HepG2 (cell line): Measurements from ENCODE around the gene PPP4R2. TPM values are rescaled to one million over a fixed set of nuclear protein-coding genes. Genes with fewer than 3 reads are reported as not detected.
A peak's percentile ranks its signal among the peaks of the same experiment; 100 is the strongest.

Source experiments
- DNMT1 ChIP-seq: sonication (generic); formaldehyde crosslinking; IDR thresholded peaks from 2 replicates; pipeline ENCODE4 v1.5.1; 2020; ENCODE audit warnings: mild to moderate bottlenecking, missing genetic modification reagents
- ERF ChIP-seq: IDR thresholded peaks from 2 replicates; pipeline ENCODE4 v1.6.1; 2018; ENCODE audit warnings: missing biosample characterization, missing genetic modification reagents
- GMEB2 ChIP-seq: IDR thresholded peaks from 2 replicates; pipeline ENCODE4 v1.6.1; 2016; ENCODE audit warnings: missing biosample characterization, missing genetic modification reagents, low read depth
- JARID2 ChIP-seq: sonication (generic); formaldehyde crosslinking; IDR thresholded peaks from 2 replicates; pipeline ENCODE4 v1.8.1; 2023; ENCODE audit warnings: missing genetic modification reagents, inconsistent platforms; ENCODE audit not compliant: insufficient replicate concordance
- MAFG ChIP-seq: sonication (generic); formaldehyde crosslinking; IDR thresholded peaks from 2 replicates; pipeline ENCODE4 v1.5.1; 2020; ENCODE audit warnings: mild to moderate bottlenecking, missing genetic modification reagents
- MTF2 ChIP-seq: sonication (generic); formaldehyde crosslinking; IDR thresholded peaks from 2 replicates; pipeline ENCODE4 v1.5.0; 2020; ENCODE audit warnings: missing genetic modification reagents, borderline replicate concordance
- NR2F6 ChIP-seq, 2 experiments: IDR thresholded peaks; 2 replicates each; pipeline ENCODE4 v1.6.1; 2016; ENCODE audit warnings: antibody characterized with exemption in 1 of 2, mild to moderate bottlenecking in 1 of 2
- RBFOX2 ChIP-seq: fragments of 200-400 bp; formaldehyde crosslinking; IDR thresholded peaks from 2 replicates; pipeline ENCODE4 v1.6.1; 2017; ENCODE audit warnings: low read depth, mild to moderate bottlenecking, low read length
- RFX3 ChIP-seq: IDR thresholded peaks from 2 replicates; pipeline ENCODE4 v1.6.1; 2016; ENCODE audit warnings: missing biosample characterization, missing genetic modification reagents
- ZC3H4 ChIP-seq: sonication (generic); formaldehyde crosslinking; IDR thresholded peaks from 2 replicates; pipeline ENCODE4 v1.4.0; 2020; ENCODE audit warnings: missing genetic modification reagents, borderline replicate concordance
- polyA plus RNA-seq, 8 experiments: library from polyadenylated mRNA; depleted of rRNA in 3 of 8; stranded (reverse) in 7 of 8; unstranded in 1 of 8; fragments of >200 nt; fragmentation: Illumina TruSeq in 4 of 8; extraction: Trizol in 4 of 8; gene quantifications; 2 replicates each; pipeline versions ENCODE4 v1.2.1 to v1.2.3, GENCODE V29; 2011 to 2016; ENCODE audit warnings: low read depth in 4 of 8, missing spikeins in 1 of 8, mixed read lengths in 1 of 8; ENCODE audit not compliant: insufficient read depth in 1 of 8
- total RNA-seq, 5 experiments: library from RNA; depleted of rRNA; stranded (reverse); fragments of >200 nt; fragmentation: Illumina TruSeq; extraction: Trizol; gene quantifications; 2 replicates each; pipeline ENCODE4 v1.2.3, GENCODE V29; 2016; ENCODE audit warnings: low read depth in 1 of 5
- TF ChIP-seq, protein P1 (sequence below): sonication (generic); formaldehyde crosslinking; IDR thresholded peaks from 2 replicates; pipeline ENCODE4 v1.5.1; 2020; ENCODE audit warnings: missing genetic modification reagents, mild to moderate bottlenecking, borderline replicate concordance
- TF ChIP-seq, protein P2 (sequence below): sonication (generic); formaldehyde crosslinking; IDR thresholded peaks from 2 replicates; pipeline ENCODE4 v1.9.0; 2021; ENCODE audit warnings: mild to moderate bottlenecking, missing genetic modification reagents
- TF ChIP-seq, protein P3 (sequence below): sonication (generic); formaldehyde crosslinking; IDR thresholded peaks from 2 replicates; pipeline ENCODE4 v1.4.0; 2020; ENCODE audit warnings: mild to moderate bottlenecking, low read depth, missing genetic modification reagents
- TF ChIP-seq, protein P4 (sequence below): fragments of 450-650 bp; IDR thresholded peaks from 2 replicates; pipeline ENCODE4 v1.6.1; 2016

PPP4R2 gene
- total and polyA plus RNA-seq, 2 of the 13 experiments (the other 11 are each of a cell fraction or from before 2014, with no cell fraction given), result 22.3 to 161 TPM

DNA sequence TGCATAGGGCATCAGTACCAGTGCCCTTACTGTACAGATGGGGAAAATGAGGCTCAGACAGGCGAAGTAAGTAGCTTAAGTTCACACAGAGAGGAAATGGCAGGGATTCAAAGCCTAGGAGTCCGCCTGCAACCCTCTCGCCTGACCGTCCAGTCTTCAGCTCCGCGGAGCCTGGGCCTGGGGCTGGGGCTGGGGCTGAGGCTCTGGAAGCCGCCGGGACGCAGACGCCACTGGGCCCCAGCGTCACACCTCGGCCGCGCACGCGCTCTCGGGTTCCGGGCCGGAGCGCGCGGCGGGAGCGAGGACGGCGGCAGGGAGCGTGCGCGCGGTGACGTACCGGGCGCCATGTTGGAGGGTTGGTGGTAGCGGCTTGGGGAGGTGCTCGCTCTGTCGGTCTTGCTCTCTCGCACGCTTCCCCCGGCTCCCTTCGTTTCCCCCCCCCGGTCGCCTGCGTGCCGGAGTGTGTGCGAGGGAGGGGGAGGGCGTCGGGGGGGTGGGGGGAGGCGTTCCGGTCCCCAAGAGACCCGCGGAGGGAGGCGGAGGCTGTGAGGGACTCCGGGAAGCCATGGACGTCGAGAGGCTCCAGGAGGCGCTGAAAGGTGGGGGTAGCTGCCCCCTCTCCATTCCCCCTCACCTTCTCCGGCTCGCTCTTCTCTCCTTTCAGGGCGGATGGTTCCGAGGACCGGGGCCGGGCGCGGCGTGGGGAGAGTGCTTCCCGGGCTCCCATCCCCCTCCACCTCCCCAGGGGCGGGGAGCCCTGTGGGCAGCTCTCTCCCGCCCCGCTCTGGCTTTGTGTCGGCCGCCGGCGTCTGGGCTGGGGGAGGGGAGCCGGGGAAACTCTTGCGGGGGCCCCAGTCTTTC, at the start of gene PPP4R2 (continued):
- TF ChIP-seq, protein P1, sequence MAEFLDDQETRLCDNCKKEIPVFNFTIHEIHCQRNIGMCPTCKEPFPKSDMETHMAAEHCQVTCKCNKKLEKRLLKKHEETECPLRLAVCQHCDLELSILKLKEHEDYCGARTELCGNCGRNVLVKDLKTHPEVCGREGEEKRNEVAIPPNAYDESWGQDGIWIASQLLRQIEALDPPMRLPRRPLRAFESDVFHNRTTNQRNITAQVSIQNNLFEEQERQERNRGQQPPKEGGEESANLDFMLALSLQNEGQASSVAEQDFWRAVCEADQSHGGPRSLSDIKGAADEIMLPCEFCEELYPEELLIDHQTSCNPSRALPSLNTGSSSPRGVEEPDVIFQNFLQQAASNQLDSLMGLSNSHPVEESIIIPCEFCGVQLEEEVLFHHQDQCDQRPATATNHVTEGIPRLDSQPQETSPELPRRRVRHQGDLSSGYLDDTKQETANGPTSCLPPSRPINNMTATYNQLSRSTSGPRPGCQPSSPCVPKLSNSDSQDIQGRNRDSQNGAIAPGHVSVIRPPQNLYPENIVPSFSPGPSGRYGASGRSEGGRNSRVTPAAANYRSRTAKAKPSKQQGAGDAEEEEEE (CRISPR knock-in tag), result no peak
- TF ChIP-seq MTF2 (CRISPR knock-in tag), result no peak
- TF ChIP-seq ZC3H4, result no peak
- peak; percentile 79 for TF ChIP-seq ERF (CRISPR knock-in tag)
- peak; percentile 91 for TF ChIP-seq GMEB2 (CRISPR knock-in tag)
- TF ChIP-seq MAFG (CRISPR knock-in tag), result no peak
- TF ChIP-seq, protein P2, sequence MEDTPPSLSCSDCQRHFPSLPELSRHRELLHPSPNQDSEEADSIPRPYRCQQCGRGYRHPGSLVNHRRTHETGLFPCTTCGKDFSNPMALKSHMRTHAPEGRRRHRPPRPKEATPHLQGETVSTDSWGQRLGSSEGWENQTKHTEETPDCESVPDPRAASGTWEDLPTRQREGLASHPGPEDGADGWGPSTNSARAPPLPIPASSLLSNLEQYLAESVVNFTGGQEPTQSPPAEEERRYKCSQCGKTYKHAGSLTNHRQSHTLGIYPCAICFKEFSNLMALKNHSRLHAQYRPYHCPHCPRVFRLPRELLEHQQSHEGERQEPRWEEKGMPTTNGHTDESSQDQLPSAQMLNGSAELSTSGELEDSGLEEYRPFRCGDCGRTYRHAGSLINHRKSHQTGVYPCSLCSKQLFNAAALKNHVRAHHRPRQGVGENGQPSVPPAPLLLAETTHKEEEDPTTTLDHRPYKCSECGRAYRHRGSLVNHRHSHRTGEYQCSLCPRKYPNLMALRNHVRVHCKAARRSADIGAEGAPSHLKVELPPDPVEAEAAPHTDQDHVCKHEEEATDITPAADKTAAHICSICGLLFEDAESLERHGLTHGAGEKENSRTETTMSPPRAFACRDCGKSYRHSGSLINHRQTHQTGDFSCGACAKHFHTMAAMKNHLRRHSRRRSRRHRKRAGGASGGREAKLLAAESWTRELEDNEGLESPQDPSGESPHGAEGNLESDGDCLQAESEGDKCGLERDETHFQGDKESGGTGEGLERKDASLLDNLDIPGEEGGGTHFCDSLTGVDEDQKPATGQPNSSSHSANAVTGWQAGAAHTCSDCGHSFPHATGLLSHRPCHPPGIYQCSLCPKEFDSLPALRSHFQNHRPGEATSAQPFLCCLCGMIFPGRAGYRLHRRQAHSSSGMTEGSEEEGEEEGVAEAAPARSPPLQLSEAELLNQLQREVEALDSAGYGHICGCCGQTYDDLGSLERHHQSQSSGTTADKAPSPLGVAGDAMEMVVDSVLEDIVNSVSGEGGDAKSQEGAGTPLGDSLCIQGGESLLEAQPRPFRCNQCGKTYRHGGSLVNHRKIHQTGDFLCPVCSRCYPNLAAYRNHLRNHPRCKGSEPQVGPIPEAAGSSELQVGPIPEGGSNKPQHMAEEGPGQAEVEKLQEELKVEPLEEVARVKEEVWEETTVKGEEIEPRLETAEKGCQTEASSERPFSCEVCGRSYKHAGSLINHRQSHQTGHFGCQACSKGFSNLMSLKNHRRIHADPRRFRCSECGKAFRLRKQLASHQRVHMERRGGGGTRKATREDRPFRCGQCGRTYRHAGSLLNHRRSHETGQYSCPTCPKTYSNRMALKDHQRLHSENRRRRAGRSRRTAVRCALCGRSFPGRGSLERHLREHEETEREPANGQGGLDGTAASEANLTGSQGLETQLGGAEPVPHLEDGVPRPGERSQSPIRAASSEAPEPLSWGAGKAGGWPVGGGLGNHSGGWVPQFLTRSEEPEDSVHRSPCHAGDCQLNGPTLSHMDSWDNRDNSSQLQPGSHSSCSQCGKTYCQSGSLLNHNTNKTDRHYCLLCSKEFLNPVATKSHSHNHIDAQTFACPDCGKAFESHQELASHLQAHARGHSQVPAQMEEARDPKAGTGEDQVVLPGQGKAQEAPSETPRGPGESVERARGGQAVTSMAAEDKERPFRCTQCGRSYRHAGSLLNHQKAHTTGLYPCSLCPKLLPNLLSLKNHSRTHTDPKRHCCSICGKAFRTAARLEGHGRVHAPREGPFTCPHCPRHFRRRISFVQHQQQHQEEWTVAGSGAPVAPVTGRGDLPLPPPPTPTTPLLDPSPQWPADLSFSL, result no peak
- no peak for TF ChIP-seq JARID2 (CRISPR knock-in tag)
- TF ChIP-seq, protein P3, sequence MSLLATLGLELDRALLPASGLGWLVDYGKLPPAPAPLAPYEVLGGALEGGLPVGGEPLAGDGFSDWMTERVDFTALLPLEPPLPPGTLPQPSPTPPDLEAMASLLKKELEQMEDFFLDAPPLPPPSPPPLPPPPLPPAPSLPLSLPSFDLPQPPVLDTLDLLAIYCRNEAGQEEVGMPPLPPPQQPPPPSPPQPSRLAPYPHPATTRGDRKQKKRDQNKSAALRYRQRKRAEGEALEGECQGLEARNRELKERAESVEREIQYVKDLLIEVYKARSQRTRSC, result no peak
- TF ChIP-seq DNMT1 (CRISPR knock-in tag), result no peak
- TF ChIP-seq, protein P4, sequence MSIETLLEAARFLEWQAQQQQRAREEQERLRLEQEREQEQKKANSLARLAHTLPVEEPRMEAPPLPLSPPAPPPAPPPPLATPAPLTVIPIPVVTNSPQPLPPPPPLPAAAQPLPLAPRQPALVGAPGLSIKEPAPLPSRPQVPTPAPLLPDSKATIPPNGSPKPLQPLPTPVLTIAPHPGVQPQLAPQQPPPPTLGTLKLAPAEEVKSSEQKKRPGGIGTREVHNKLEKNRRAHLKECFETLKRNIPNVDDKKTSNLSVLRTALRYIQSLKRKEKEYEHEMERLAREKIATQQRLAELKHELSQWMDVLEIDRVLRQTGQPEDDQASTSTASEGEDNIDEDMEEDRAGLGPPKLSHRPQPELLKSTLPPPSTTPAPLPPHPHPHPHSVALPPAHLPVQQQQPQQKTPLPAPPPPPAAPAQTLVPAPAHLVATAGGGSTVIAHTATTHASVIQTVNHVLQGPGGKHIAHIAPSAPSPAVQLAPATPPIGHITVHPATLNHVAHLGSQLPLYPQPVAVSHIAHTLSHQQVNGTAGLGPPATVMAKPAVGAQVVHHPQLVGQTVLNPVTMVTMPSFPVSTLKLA, result no peak
- TF ChIP-seq NR2F6 (IDR thresholded peaks at IDR 0.05), result no peak
- peak; percentile 10; the same call in 1 of the 2 replicates for TF ChIP-seq NR2F6 (CRISPR knock-in tag; IDR thresholded peaks at IDR 0.05)
- peak; percentile 98 for TF ChIP-seq RBFOX2
- no peak for TF ChIP-seq RFX3 (CRISPR knock-in tag)
